GM12892 (cell line): Measurements from ENCODE around the gene TLE3.

Experiments used
- POLR2A ChIP-seq: IDR thresholded peaks from 2 replicates; pipeline ENCODE4 v1.6.1; 2011; ENCODE audit warnings: low read depth, low read length, control low read depth
- POLR2AphosphoS5 ChIP-seq: IDR thresholded peaks from 2 replicates; pipeline ENCODE4 v1.6.1; 2011; ENCODE audit warnings: low read depth, low read length, control low read depth

GRCh38 chr15:70120958-70121623 lies 23.4 kb upstream of the TLE3 start:
- TF ChIP-seq POLR2A (no peak), POLR2AphosphoS5 (no peak)
